ENCODE data around the gene SHTN1. TPM values are rescaled to one million over a fixed set of nuclear protein-coding genes. Genes with fewer than 3 reads are reported as not detected.

The SHTN1 gene
- total RNA-seq, 4 donors from 2014 or later: 24.1 to 59.7 (median 34.1) TPM

GRCh38 chr10:117007080-117007479 is 2.1 kb upstream of the SHTN1 start:
- Histone ChIP-seq H3K27me3 (no peaks in the 10 kb centered on the region), H3K4me1 (peaks cover 0 to 10% (median 0%) of the 10 kb centered on the region in 4 donors), H3K27ac (no peak overlapping the region), H3K9me3 (no peaks in the 10 kb centered on the region), H3K36me3 (no peaks in the 10 kb centered on the region), H3K4me3 (no peak overlapping the region)
- TF ChIP-seq CTCF (IDR thresholded peaks at IDR 0.05) (no peak), POLR2A (IDR thresholded peaks at IDR 0.05) (no peak)
- no peak for DNase-seq

- no peak for TF ChIP-seq CTCF (IDR thresholded peaks at IDR 0.05)
- TF ChIP-seq POLR2A (IDR thresholded peaks at IDR 0.05): no peak
- peak in 1 of 3 donors; percentile 50 for DNase-seq
- no peaks in the 10 kb centered on the region for H3K9me3 ChIP-seq
- peak overlapping the region in 3 of 4 donors; percentile 32 to 85 (median 83) for H3K27ac ChIP-seq
- H3K4me1 ChIP-seq: peaks cover 0 to 10% (median 0%) of the 10 kb centered on the region in 4 donors
- peak overlapping the region; percentile 43 to 86 (median 56) for H3K4me3 ChIP-seq
- no peaks in the 10 kb centered on the region for H3K36me3 ChIP-seq
- no peaks in the 10 kb centered on the region for H3K27me3 ChIP-seq
These were observed 604 bp upstream of the SHTN1 start for GRCh38 chr10:117005527-117006055.

GRCh38 chr10:117004227-117005025 is 561 bp downstream of the SHTN1 start:
- TF ChIP-seq POLR2A (IDR thresholded peaks at IDR 0.05) (no peak), CTCF (IDR thresholded peaks at IDR 0.05) (no peak)
- peak overlapping the region; percentile 46 to 85 (median 82) for H3K27ac ChIP-seq
- peak overlapping the region; percentile 43 to 86 (median 56) for H3K4me3 ChIP-seq
- peak in 1 of 3 donors; percentile 57 for DNase-seq
- no peaks in the 10 kb centered on the region for H3K9me3 ChIP-seq
- no peaks in the 10 kb centered on the region for H3K36me3 ChIP-seq
- no peaks in the 10 kb centered on the region for H3K27me3 ChIP-seq
- peaks cover 0 to 10% (median 0%) of the 10 kb centered on the region in 4 donors for H3K4me1 ChIP-seq

GRCh38 chr10:117003336-117003735 is 1.7 kb downstream of the SHTN1 start:
- DNase-seq: no peak
- H3K27ac ChIP-seq: no peak overlapping the region
- no peaks in the 10 kb centered on the region for H3K27me3 ChIP-seq
- peaks cover 0 to 10% (median 0%) of the 10 kb centered on the region in 4 donors for H3K4me1 ChIP-seq
- TF ChIP-seq POLR2A (IDR thresholded peaks at IDR 0.05) (no peak), CTCF (IDR thresholded peaks at IDR 0.05) (no peak)
- H3K36me3 ChIP-seq: no peaks in the 10 kb centered on the region
- H3K4me3 ChIP-seq: no peak overlapping the region
- H3K9me3 ChIP-seq: no peaks in the 10 kb centered on the region

- Histone ChIP-seq H3K27me3 (no peaks in the 10 kb centered on the region), H3K4me3 (no peak overlapping the region), H3K36me3 (no peaks in the 10 kb centered on the region), H3K4me1 (peaks cover 0 to 15% (median 0%) of the 10 kb centered on the region in 4 donors), H3K27ac (no peak overlapping the region), H3K9me3 (no peaks in the 10 kb centered on the region)
- TF ChIP-seq CTCF (IDR thresholded peaks at IDR 0.05): no peak
- no peak for TF ChIP-seq POLR2A (IDR thresholded peaks at IDR 0.05)
- no peak for DNase-seq
These were observed 2.8 kb downstream of the SHTN1 start for GRCh38 chr10:117002206-117002605.
